ENCODE data around the gene FSD2. TPM values are rescaled to one million over a fixed set of nuclear protein-coding genes. Genes with fewer than 3 reads are reported as not detected.

Gene FSD2
- total and polyA plus RNA-seq, 2 of the 4 experiments (the other 2 are of a cell fraction): not detected

GRCh38 chr15:82712036-82712435 lies 93.8 kb downstream of the FSD2 start:
- Histone ChIP-seq H4K20me1 (ENCODE audit: insufficient read depth, low read length) (no peaks in the 10 kb centered on the region), H3K36me3 (ENCODE audit: control insufficient read depth, insufficient read depth, low read length) (no peaks in the 10 kb centered on the region), H3K56ac (ENCODE audit: extremely low read depth, insufficient read depth, low read length) (no peak overlapping the region), H3K23ac (ENCODE audit: low read depth, low read length) (no peak overlapping the region), H2BK15ac (ENCODE audit: low read depth, low read length) (no peak overlapping the region), H3K18ac (ENCODE audit: low read depth, low read length) (no peak overlapping the region), H3K4me3 (ENCODE audit: insufficient read depth, low read depth, low read length) (no peak overlapping the region), H2BK120ac (ENCODE audit: low read depth, low read length) (no peak overlapping the region), H3K14ac (replicated peaks; ENCODE audit: low read depth, low read length) (no peak overlapping the region), H3K4me1 (ENCODE audit: control insufficient read depth, insufficient read depth, low read length) (peaks cover 2% of the 10 kb centered on the region; the same call in 1 of the 2 replicates), H3K27ac (ENCODE audit: insufficient read depth, low read length) (no peak overlapping the region), H3K9me3 (ENCODE audit: control insufficient read depth, insufficient read depth, low read length) (no peaks in the 10 kb centered on the region), H3K9me1 (ENCODE audit: insufficient read depth, low read length) (peaks cover 6% of the 10 kb centered on the region; the same call in 1 of the 2 replicates), H2AK5ac (ENCODE audit: low read depth, low read length) (no peak overlapping the region), H4K8ac (ENCODE audit: low read depth in 2 of 2, low read length in 2 of 2) (no peak overlapping the region), H3K4ac (ENCODE audit: low read depth, low read length) (no peak overlapping the region), H2AFZ (replicated peaks; ENCODE audit: low read length, poor library complexity) (no peak overlapping the region), H2AK9ac (replicated peaks; ENCODE audit: low read depth, low read length, poor library complexity) (no peak overlapping the region), H3K79me1 (ENCODE audit: low read depth in 1 of 2, low read length in 2 of 2) (no peaks in the 10 kb centered on the region), H2BK5ac (ENCODE audit: low read depth, low read length, poor library complexity, severe bottlenecking) (no peak overlapping the region), H3K27me3 (ENCODE audit: control insufficient read depth, insufficient read depth, low read length) (peaks cover 7% of the 10 kb centered on the region; the same call in 1 of the 2 replicates), H4K91ac (ENCODE audit: insufficient read depth, low read depth, low read length) (no peak overlapping the region), H3K4me2 (ENCODE audit: low read depth, low read length) (no peak overlapping the region), H3K9ac (ENCODE audit: low read depth, low read length) (no peak overlapping the region), H4K5ac (ENCODE audit: low read depth, low read length) (no peak overlapping the region), H2BK20ac (ENCODE audit: low read depth, low read length) (no peak overlapping the region)
- ChIA-PET CTCF (no interaction called here), POLR2A (ENCODE audit: unreplicated experiment) (no interaction called here)
- TF ChIP-seq RFX5 (IDR thresholded peaks at IDR 0.05; ENCODE audit: low read depth, low read length) (no peak), MAZ (IDR thresholded peaks at IDR 0.05; ENCODE audit: borderline replicate concordance, low read depth, low read length) (no peak), RAD21 (IDR thresholded peaks at IDR 0.05; ENCODE audit: low read length) (no peak), MXI1 (IDR thresholded peaks at IDR 0.05; ENCODE audit: borderline replicate concordance, low read depth, low read length) (no peak), CHD1 (IDR thresholded peaks at IDR 0.05; ENCODE audit: low read depth, low read length) (no peak), POLR2A (IDR thresholded peaks at IDR 0.05; ENCODE audit: low read depth, low read length) (no peak), NFE2L2 (IDR thresholded peaks at IDR 0.05; ENCODE audit: low read depth, low read length) (no peak), RCOR1 (IDR thresholded peaks at IDR 0.05; ENCODE audit: insufficient replicate concordance, low read length) (no peak), SMC3 (IDR thresholded peaks at IDR 0.05; ENCODE audit: low read depth, low read length) (no peak), MAFK (IDR thresholded peaks at IDR 0.05; ENCODE audit: low read depth, low read length) (no peak), FOS (IDR thresholded peaks at IDR 0.05; ENCODE audit: low read depth, low read length) (no peak), BHLHE40 (IDR thresholded peaks at IDR 0.05; ENCODE audit: low read depth, low read length) (no peak), CEBPB (IDR thresholded peaks at IDR 0.05; ENCODE audit: low read depth, low read length) (no peak), USF2 (IDR thresholded peaks at IDR 0.05; ENCODE audit: low read depth, low read length) (no peak)
- TF ChIP-seq, protein P1, sequence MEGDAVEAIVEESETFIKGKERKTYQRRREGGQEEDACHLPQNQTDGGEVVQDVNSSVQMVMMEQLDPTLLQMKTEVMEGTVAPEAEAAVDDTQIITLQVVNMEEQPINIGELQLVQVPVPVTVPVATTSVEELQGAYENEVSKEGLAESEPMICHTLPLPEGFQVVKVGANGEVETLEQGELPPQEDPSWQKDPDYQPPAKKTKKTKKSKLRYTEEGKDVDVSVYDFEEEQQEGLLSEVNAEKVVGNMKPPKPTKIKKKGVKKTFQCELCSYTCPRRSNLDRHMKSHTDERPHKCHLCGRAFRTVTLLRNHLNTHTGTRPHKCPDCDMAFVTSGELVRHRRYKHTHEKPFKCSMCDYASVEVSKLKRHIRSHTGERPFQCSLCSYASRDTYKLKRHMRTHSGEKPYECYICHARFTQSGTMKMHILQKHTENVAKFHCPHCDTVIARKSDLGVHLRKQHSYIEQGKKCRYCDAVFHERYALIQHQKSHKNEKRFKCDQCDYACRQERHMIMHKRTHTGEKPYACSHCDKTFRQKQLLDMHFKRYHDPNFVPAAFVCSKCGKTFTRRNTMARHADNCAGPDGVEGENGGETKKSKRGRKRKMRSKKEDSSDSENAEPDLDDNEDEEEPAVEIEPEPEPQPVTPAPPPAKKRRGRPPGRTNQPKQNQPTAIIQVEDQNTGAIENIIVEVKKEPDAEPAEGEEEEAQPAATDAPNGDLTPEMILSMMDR (conservative IDR thresholded peaks at IDR 0.05; ENCODE audit: low read depth, low read length): no peak
- TF ChIP-seq, protein P2, sequence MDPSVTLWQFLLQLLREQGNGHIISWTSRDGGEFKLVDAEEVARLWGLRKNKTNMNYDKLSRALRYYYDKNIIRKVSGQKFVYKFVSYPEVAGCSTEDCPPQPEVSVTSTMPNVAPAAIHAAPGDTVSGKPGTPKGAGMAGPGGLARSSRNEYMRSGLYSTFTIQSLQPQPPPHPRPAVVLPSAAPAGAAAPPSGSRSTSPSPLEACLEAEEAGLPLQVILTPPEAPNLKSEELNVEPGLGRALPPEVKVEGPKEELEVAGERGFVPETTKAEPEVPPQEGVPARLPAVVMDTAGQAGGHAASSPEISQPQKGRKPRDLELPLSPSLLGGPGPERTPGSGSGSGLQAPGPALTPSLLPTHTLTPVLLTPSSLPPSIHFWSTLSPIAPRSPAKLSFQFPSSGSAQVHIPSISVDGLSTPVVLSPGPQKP (IDR thresholded peaks at IDR 0.05; ENCODE audit: borderline replicate concordance, low read depth, low read length): no peak
- BruUV-seq (replicated peaks): no TSS peak
- no CpG with 5 or more reads among the region's 3 CpGs for WGBS, 2 experiments (ENCODE audit: extremely low coverage in 2 of 2, insufficient read length in 1 of 2)
- intact Hi-C loops (cut with micrococcal nuclease): no loop called here
- in situ Hi-C loops (cut with MboI; ENCODE audit: low sequenced_read_pairs): no loop called here
- ATAC-seq (ENCODE audit: low read depth): no peak
- DNase-seq: no peak
- dilution Hi-C loops (cut with HindIII; ENCODE audit: low sequenced_read_pairs, unreplicated experiment): no loop called here

All from IMR-90 (cell line).